AG04449 (cell line): Measurements from ENCODE around the gene MDFI.

Source experiments
- CTCF ChIA-PET: fragments of 350-600 bp; formaldehyde crosslinking; extraction: SDS; loops from one replicate; lab custom pipeline; 2021; ENCODE audit warnings: antibody characterized with exemption; lab: Yijun Ruan, JAX
- POLR2A ChIA-PET: fragments of 400-600, 350-600 bp; formaldehyde crosslinking; extraction: SDS; loops from one replicate; lab custom pipeline; 2020; ENCODE audit warnings: antibody characterized with exemption, inconsistent platforms; lab: Yijun Ruan, JAX
- DNase-seq: peaks from one replicate; pipeline ENCODE4 v3.0.0-alpha.2; 2010; ENCODE audit warnings: low read depth, low spot score
- H3K4me3 ChIP-seq: 2 replicates; pipeline ENCODE4 v1.5.1; 2011; ENCODE audit warnings: low read depth, mild to moderate bottlenecking, control low read depth, low read length
- TF ChIP-seq, protein P1 (sequence below): IDR thresholded peaks from one replicate; pipeline ENCODE4 v1.5.1; 2011; ENCODE audit warnings: mild to moderate bottlenecking, moderate library complexity, low read length, control low read depth, inconsistent platforms; ENCODE audit not compliant: insufficient read depth; ENCODE audit errors: missing control alignments

Gene MDFI

GRCh38 chr6:41596807-41597206 is 41.5 kb upstream of the MDFI start:
- ChIA-PET CTCF (interaction anchor here (1.1 to 21.2 kb wide), 8 partner anchors 7 to 225 kb away, joined by 3 to 481 read pairs (median 78); partner anchors contain the start of gene TOMM6), POLR2A (no interaction called here)
- no peak for DNase-seq
- no peak overlapping the region for H3K4me3 ChIP-seq
- TF ChIP-seq, protein P1, sequence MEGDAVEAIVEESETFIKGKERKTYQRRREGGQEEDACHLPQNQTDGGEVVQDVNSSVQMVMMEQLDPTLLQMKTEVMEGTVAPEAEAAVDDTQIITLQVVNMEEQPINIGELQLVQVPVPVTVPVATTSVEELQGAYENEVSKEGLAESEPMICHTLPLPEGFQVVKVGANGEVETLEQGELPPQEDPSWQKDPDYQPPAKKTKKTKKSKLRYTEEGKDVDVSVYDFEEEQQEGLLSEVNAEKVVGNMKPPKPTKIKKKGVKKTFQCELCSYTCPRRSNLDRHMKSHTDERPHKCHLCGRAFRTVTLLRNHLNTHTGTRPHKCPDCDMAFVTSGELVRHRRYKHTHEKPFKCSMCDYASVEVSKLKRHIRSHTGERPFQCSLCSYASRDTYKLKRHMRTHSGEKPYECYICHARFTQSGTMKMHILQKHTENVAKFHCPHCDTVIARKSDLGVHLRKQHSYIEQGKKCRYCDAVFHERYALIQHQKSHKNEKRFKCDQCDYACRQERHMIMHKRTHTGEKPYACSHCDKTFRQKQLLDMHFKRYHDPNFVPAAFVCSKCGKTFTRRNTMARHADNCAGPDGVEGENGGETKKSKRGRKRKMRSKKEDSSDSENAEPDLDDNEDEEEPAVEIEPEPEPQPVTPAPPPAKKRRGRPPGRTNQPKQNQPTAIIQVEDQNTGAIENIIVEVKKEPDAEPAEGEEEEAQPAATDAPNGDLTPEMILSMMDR = no peak

GRCh38 chr6:41597246-41598000 is 40.8 kb upstream of the MDFI start:
- no peak overlapping the region for H3K4me3 ChIP-seq
- ChIA-PET POLR2A (no interaction called here), CTCF (interaction anchor here (0.9 to 21.2 kb wide), 8 partner anchors 9 to 225 kb away, joined by 3 to 481 read pairs (median 36); partner anchors contain the start of gene TOMM6)
- no peak for DNase-seq
- TF ChIP-seq, protein P1 = no peak

GRCh38 chr6:41598670-41599014 is 39.6 kb upstream of the MDFI start:
- DNase-seq = no peak
- no peak overlapping the region for H3K4me3 ChIP-seq
- ChIA-PET POLR2A (no interaction called here), CTCF (interaction anchor here (1.2 to 21.2 kb wide), 5 partner anchors 86 to 227 kb away, joined by 3 to 481 read pairs (median 90); partner anchors contain the start of gene TOMM6)
- TF ChIP-seq, protein P1 = no peak

GRCh38 chr6:41599015-41599851 is 39.0 kb upstream of the MDFI start:
- ChIA-PET CTCF (interaction anchor here (1.2 to 21.2 kb wide), 6 partner anchors 8 to 227 kb away, joined by 3 to 481 read pairs (median 78); partner anchors contain the start of gene TOMM6), POLR2A (no interaction called here)
- TF ChIP-seq, protein P1 = no peak
- H3K4me3 ChIP-seq = no peak overlapping the region
- no peak for DNase-seq

DNA sequence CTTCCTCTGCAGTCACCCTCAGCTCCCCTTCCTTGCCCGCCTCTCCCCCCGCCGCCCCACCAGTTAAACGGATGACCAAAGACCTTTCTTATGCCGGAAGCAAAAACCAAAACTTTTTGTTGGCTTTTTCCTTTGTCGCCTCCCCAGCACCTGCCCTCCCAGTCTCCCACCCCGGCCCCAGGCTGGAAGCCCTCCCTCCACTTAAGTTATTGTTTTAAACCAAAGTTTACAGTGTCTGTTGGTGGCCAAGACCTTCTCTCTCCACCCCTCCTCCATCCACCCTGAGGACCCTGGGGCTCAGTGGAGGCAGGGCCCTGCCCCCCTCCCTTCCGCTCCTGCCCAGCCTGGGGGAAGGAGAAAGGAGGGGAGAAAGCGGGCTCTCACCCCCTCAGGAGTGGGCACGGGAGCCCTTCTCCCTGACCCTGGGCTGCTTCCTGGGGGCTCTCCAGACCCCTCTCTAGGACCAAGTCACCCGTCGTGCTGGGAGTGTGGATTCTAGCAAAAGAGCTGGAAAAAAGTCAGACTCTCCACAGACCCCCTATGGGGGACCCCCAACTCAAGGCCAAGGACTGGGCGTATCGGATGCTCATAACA is 38.3 kb upstream of the MDFI start:
- no peak overlapping the region for H3K4me3 ChIP-seq
- DNase-seq = no peak
- CTCF ChIA-PET = interaction anchor here (0.8 to 21.2 kb wide), 9 partner anchors 8 to 228 kb away, joined by 3 to 481 read pairs (median 67); partner anchors contain the start of gene TOMM6
- POLR2A ChIA-PET = no interaction called here
- TF ChIP-seq, protein P1 = no peak
